Breast epithelium (tissue), 3 donors: ENCODE results near the gene SLC17A8.

Experiments used
- POLR2AphosphoS5 ChIP-seq, 3 donors: sonication (generic); formaldehyde crosslinking; IDR thresholded peaks; one replicate each; pipeline ENCODE4 v1.6.1; 2017; ENCODE audit warnings: antibody characterized with exemption in 3 of 3
- TF ChIP-seq, protein P1 (sequence below), 3 donors: fragments of 450-650 bp; IDR thresholded peaks; one replicate each; pipeline ENCODE4 v1.5.1; 2016 to 2017; ENCODE audit warnings: antibody characterized with exemption in 3 of 3, mild to moderate bottlenecking in 3 of 3, moderate library complexity in 3 of 3

- TF ChIP-seq, protein P1, sequence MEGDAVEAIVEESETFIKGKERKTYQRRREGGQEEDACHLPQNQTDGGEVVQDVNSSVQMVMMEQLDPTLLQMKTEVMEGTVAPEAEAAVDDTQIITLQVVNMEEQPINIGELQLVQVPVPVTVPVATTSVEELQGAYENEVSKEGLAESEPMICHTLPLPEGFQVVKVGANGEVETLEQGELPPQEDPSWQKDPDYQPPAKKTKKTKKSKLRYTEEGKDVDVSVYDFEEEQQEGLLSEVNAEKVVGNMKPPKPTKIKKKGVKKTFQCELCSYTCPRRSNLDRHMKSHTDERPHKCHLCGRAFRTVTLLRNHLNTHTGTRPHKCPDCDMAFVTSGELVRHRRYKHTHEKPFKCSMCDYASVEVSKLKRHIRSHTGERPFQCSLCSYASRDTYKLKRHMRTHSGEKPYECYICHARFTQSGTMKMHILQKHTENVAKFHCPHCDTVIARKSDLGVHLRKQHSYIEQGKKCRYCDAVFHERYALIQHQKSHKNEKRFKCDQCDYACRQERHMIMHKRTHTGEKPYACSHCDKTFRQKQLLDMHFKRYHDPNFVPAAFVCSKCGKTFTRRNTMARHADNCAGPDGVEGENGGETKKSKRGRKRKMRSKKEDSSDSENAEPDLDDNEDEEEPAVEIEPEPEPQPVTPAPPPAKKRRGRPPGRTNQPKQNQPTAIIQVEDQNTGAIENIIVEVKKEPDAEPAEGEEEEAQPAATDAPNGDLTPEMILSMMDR (IDR thresholded peaks at IDR 0.05), result no peak
- TF ChIP-seq POLR2AphosphoS5 (IDR thresholded peaks at IDR 0.05), result no peak
Observed at GRCh38 chr12:100448656-100449055, 91.8 kb downstream of the SLC17A8 start.
